Left ventricle myocardium inferior (tissue), 1 donor: Measurements from ENCODE around the gene HS6ST3. TPM values are rescaled to one million over a fixed set of nuclear protein-coding genes. Genes with fewer than 3 reads are reported as not detected.

Source experiments
- DNase-seq: peaks from one replicate; pipeline ENCODE4 v3.0.0-alpha.2; 2020
- H3K27ac ChIP-seq: fragments of 200-600 bp; replicated peaks from 2 replicates; pipeline ENCODE4 v1.8.0; 2021
- H3K27me3 ChIP-seq: fragments of 200-600 bp; 2 replicates; pipeline ENCODE4 v1.8.0; 2021; ENCODE audit warnings: low read depth
- H3K36me3 ChIP-seq: fragments of 200-600 bp; 2 replicates; pipeline ENCODE4 v1.8.0; 2021
- H3K4me1 ChIP-seq: fragments of 200-600 bp; 2 replicates; pipeline ENCODE4 v1.8.0; 2021
- H3K4me3 ChIP-seq: fragments of 200-600 bp; 2 replicates; pipeline ENCODE4 v1.8.0; 2021; ENCODE audit warnings: mild to moderate bottlenecking, moderate library complexity
- H3K9me3 ChIP-seq: fragments of 200-600 bp; replicated peaks from 2 replicates; pipeline ENCODE4 v1.8.0; 2021
- CTCF ChIP-seq: fragments of 200-600 bp; IDR thresholded peaks from 2 replicates; pipeline ENCODE4 v1.8.0; 2021; ENCODE audit warnings: antibody characterized with exemption, mild to moderate bottlenecking, borderline replicate concordance
- intact Hi-C: fragments of 100-400 bp; cut with micrococcal nuclease; formaldehyde crosslinking; loops from one replicate; pipeline ENCODE4 v1.11.0; 2022
- total RNA-seq: library from RNA; stranded (reverse); fragmentation: NEBNext Ultra II Directional; extraction: Animal tissue kit (Norgen Biotek cat#: 25700); gene quantifications from one replicate; pipeline ENCODE4 v1.2.1, GENCODE V29; 2021
- donor health status: DM: no; HTN: yes; CAD: no; lungs with severe emphysema.

Gene HS6ST3
- total RNA-seq, 1 donor from 2014 or later: 2.0 TPM

- H3K27me3 ChIP-seq: no peaks in the 10 kb centered on the region
- no peaks in the 10 kb centered on the region for H3K4me1 ChIP-seq
- H3K9me3 ChIP-seq: no peaks in the 10 kb centered on the region
- H3K27ac ChIP-seq: no peak overlapping the region
- no peak overlapping the region for H3K4me3 ChIP-seq
- no peak for DNase-seq
- no peak for TF ChIP-seq CTCF
- no peaks in the 10 kb centered on the region for H3K36me3 ChIP-seq
- intact Hi-C loops: no loop called here
Observed at GRCh38 chr13:96308568-96308967, 218.7 kb downstream of the HS6ST3 start.

GRCh38 chr13:96314974-96315373 is 225.1 kb downstream of the HS6ST3 start:
- Histone ChIP-seq H3K4me1 (no peaks in the 10 kb centered on the region), H3K27me3 (no peaks in the 10 kb centered on the region), H3K4me3 (no peak overlapping the region), H3K9me3 (peaks cover 16% of the 10 kb centered on the region), H3K27ac (no peak overlapping the region), H3K36me3 (no peaks in the 10 kb centered on the region)
- no peak for DNase-seq
- no peak for TF ChIP-seq CTCF
- intact Hi-C loops: no loop called here

GRCh38 chr13:96338030-96338429 is 248.1 kb downstream of the HS6ST3 start:
- no peaks in the 10 kb centered on the region for H3K4me1 ChIP-seq
- intact Hi-C loops: no loop called here
- H3K36me3 ChIP-seq: no peaks in the 10 kb centered on the region
- DNase-seq: no peak
- peaks cover 6% of the 10 kb centered on the region for H3K9me3 ChIP-seq
- TF ChIP-seq CTCF: no peak
- H3K4me3 ChIP-seq: no peak overlapping the region
- H3K27me3 ChIP-seq: no peaks in the 10 kb centered on the region
- no peak overlapping the region for H3K27ac ChIP-seq

GRCh38 chr13:96342286-96342685 is 252.4 kb downstream of the HS6ST3 start:
- TF ChIP-seq CTCF: no peak
- H3K9me3 ChIP-seq: no peaks in the 10 kb centered on the region
- H3K4me3 ChIP-seq: no peak overlapping the region
- intact Hi-C loops: no loop called here
- no peak for DNase-seq
- no peaks in the 10 kb centered on the region for H3K27me3 ChIP-seq
- H3K36me3 ChIP-seq: no peaks in the 10 kb centered on the region
- no peak overlapping the region for H3K27ac ChIP-seq
- no peaks in the 10 kb centered on the region for H3K4me1 ChIP-seq

- no peak overlapping the region for H3K4me3 ChIP-seq
- intact Hi-C loops: no loop called here
- no peak for DNase-seq
- no peak overlapping the region for H3K27ac ChIP-seq
- no peaks in the 10 kb centered on the region for H3K9me3 ChIP-seq
- H3K27me3 ChIP-seq: no peaks in the 10 kb centered on the region
- no peak for TF ChIP-seq CTCF
- H3K4me1 ChIP-seq: no peaks in the 10 kb centered on the region
- no peaks in the 10 kb centered on the region for H3K36me3 ChIP-seq
Observed at GRCh38 chr13:96342852-96343465, 253.1 kb downstream of the HS6ST3 start.
